Fibroblast of lung (primary cell): Measurements from ENCODE around the gene WNT8A.

Experiments used
- CTCF ChIP-seq, 2 donors: IDR thresholded peaks in 1 of 2; conservative IDR thresholded peaks in 1 of 2; 1 replicate in 1 of 2; 2 replicates in 1 of 2; pipeline ENCODE4 v1.5.1; 2011 to 2012; ENCODE audit warnings: low read length in 2 of 2, control low read depth in 1 of 2, inconsistent platforms in 1 of 2, low read depth in 1 of 2, mild to moderate bottlenecking in 1 of 2
- EZH2 ChIP-seq: IDR thresholded peaks from 2 replicates; pipeline ENCODE4 v1.5.1; 2012; ENCODE audit warnings: low read length, control low read depth, mild to moderate bottlenecking; ENCODE audit errors: missing control alignments

- TF ChIP-seq CTCF (conservative IDR thresholded peaks at IDR 0.05 in 1 of 2, IDR thresholded peaks at IDR 0.05 in 1 of 2; ENCODE audit: low read depth in 1 of 2, low read length in 2 of 2) (no peak), EZH2 (no peak)
These were observed 1.8 kb upstream of the WNT8A start for GRCh38 chr5:138082033-138082432.
